ENCODE data around the gene TMEM59L.

TMEM59L gene

GRCh38 chr19:18608805-18609716 is 3.6 kb upstream of the TMEM59L start:
- no peak for DNase-seq (ENCODE audit: low spot score)

GRCh38 chr19:18609717-18610051 is 3.0 kb upstream of the TMEM59L start:
- DNase-seq (ENCODE audit: low spot score): no peak

- DNase-seq (ENCODE audit: low spot score): no peak
These were observed 2.5 kb upstream of the TMEM59L start for GRCh38 chr19:18610245-18610555.

- DNase-seq (ENCODE audit: low spot score): no peak
These were observed 1.9 kb upstream of the TMEM59L start for GRCh38 chr19:18610556-18611326.

- no peak for DNase-seq (ENCODE audit: low spot score)
These were observed 1.2 kb upstream of the TMEM59L start for GRCh38 chr19:18611327-18612050.

GRCh38 chr19:18612051-18612771 is 459 bp upstream of the TMEM59L start:
- DNase-seq (ENCODE audit: low spot score): no peak

- no peak for DNase-seq (ENCODE audit: low spot score)
These were observed 1.0 kb downstream of the TMEM59L start for GRCh38 chr19:18613589-18614234.

GRCh38 chr19:18616023-18616422 is 3.4 kb downstream of the TMEM59L start:
- no peak for DNase-seq (ENCODE audit: low spot score)

GRCh38 chr19:18617562-18617961 is 4.9 kb downstream of the TMEM59L start:
- no peak for DNase-seq (ENCODE audit: low spot score)

- DNase-seq (ENCODE audit: low spot score): no peak
These were observed 5.6 kb downstream of the TMEM59L start for GRCh38 chr19:18618236-18618635.

- DNase-seq (ENCODE audit: low spot score): no peak
These were observed 7.6 kb downstream of the TMEM59L start for GRCh38 chr19:18620311-18620710.

GRCh38 chr19:18620902-18621301 is 8.2 kb downstream of the TMEM59L start:
- no peak for DNase-seq (ENCODE audit: low spot score)

GRCh38 chr19:18626906-18627305 is 14.2 kb downstream of the TMEM59L start:
- DNase-seq (ENCODE audit: low spot score): no peak

GRCh38 chr19:18629166-18630088 is 16.8 kb downstream of the TMEM59L start:
- DNase-seq (ENCODE audit: low spot score): no peak

GRCh38 chr19:18633321-18633720 is 20.7 kb downstream of the TMEM59L start:
- DNase-seq (ENCODE audit: low spot score): no peak

- no peak for DNase-seq (ENCODE audit: low spot score)
These were observed 22.1 kb downstream of the TMEM59L start for GRCh38 chr19:18634612-18635297.

- DNase-seq (ENCODE audit: low spot score): no peak
These were observed 23.1 kb downstream of the TMEM59L start for GRCh38 chr19:18635831-18636182.

- DNase-seq (ENCODE audit: low spot score): peak; percentile 100
These were observed 23.7 kb downstream of the TMEM59L start for GRCh38 chr19:18636183-18636968.

GRCh38 chr19:18636969-18637629 is 24.4 kb downstream of the TMEM59L start, which contains the start of gene KLHL26:
KLHL26 (plus strand) TSS chr19:18637028; CDS start chr19:18637055, 27 bp downstream.
- DNase-seq (ENCODE audit: low spot score): no peak

Data from GM03348 (cell line).